NCI-H510A treated with DMSO at 0.1 percent for 48 hours (cell line): ENCODE data around the gene HES7.
"Not testable (repeated sequence)": the region's sequence is repeated elsewhere in the genome, so short reads cannot be mapped to it uniquely, and the experiment has no call there.

Experiments used
- DNase-seq: peaks from one replicate; lab custom pipeline; 2025; lab: John Stamatoyannopoulos, UW

HES7 gene

DNA sequence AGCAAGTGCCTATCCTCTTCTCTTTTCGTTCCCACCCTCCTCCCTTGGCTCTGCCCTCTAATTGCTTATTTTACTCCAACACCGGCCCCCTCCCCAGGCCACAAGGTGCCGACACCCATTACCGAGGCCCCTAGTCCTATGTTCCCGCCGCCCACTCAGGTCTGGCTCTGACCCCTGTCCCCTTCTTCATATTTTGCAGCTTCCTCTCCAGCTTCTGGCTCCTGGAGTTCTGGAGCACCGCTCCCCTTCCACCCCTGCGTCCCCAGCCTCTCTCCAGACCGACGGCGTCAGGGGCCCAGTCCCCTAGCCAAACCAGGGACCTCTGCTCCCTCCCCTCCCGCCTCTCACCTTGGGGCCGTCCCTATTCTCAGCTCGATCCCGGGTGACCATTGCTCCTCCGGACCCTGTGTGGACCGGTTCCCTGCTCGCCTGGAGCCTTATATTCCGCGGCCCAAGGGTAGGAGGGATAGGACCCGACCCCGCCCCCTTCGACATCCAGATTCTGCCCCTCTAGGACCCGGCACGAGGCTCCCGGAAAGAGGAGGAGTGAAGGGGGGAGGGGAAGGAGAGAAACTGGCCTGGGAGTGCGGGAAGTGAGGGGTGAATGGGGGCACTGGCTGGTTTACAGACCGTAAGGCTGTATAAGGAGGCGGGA lies at the start of gene HES7:
Gene HES7 (minus strand): TSS at position 412 of the 655 bp plus-strand sequence. CDS start 22 bp downstream, at position 390.
- DNase-seq = no peak

DNA sequence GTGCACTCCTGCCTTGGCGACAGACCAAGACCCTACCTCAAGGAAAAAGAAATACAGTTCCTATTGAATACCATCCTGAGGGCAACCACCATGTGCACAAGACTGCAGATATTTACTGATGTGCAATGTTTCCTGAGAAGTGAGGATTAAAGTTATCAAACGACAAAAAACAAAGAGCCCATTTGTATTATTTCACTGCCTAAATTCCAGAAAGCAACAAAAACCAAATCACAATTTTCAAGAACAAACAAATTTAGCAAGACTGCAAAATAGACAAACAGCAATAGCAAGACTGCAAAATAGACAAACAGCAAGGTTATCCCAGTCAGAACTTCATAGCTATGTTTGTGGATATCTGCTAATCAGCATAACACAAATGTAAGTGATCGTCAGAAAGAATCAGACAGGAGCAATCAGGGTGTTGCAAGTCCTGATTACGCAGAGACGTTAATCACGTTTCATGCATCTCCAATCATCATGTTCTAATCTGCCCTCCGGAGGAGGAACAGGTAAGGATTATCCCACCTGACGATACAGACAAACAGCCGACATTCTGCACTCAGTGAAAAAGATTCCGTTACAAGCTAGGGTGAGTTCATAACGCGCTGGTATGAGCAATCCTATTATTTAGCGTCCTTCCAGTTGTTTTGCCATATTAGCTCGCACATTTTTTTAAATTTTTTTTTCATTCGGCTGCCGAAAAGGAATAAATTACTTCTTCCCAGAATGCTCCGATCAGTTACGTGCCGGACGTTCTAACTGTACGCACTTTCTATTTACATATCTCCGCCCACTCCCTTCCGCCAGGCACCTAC lies 49.4 kb upstream of the HES7 start:
- DNase-seq = peak; percentile 95

GRCh38 chr17:8170186-8170585 lies 46.3 kb upstream of the HES7 start:
- DNase-seq = not testable (repeated sequence)

GRCh38 chr17:8167526-8167925 lies 43.6 kb upstream of the HES7 start:
- DNase-seq = no peak

GRCh38 chr17:8166731-8167130 lies 42.8 kb upstream of the HES7 start:
- no peak for DNase-seq

GRCh38 chr17:8164815-8165131 lies 40.9 kb upstream of the HES7 start:
- no peak for DNase-seq

- DNase-seq = peak; percentile 21
Observed at GRCh38 chr17:8163978-8164814, 40.3 kb upstream of the HES7 start.

- peak; percentile 35 for DNase-seq
Observed at GRCh38 chr17:8162997-8163977, 39.4 kb upstream of the HES7 start.

- no peak for DNase-seq
Observed at GRCh38 chr17:8162233-8162996, 38.5 kb upstream of the HES7 start, which contains the start of gene VAMP2. TSS of gene VAMP2 (minus strand) at chr17:8162948. CDS start at chr17:8162879, 69 bp downstream.

DNA sequence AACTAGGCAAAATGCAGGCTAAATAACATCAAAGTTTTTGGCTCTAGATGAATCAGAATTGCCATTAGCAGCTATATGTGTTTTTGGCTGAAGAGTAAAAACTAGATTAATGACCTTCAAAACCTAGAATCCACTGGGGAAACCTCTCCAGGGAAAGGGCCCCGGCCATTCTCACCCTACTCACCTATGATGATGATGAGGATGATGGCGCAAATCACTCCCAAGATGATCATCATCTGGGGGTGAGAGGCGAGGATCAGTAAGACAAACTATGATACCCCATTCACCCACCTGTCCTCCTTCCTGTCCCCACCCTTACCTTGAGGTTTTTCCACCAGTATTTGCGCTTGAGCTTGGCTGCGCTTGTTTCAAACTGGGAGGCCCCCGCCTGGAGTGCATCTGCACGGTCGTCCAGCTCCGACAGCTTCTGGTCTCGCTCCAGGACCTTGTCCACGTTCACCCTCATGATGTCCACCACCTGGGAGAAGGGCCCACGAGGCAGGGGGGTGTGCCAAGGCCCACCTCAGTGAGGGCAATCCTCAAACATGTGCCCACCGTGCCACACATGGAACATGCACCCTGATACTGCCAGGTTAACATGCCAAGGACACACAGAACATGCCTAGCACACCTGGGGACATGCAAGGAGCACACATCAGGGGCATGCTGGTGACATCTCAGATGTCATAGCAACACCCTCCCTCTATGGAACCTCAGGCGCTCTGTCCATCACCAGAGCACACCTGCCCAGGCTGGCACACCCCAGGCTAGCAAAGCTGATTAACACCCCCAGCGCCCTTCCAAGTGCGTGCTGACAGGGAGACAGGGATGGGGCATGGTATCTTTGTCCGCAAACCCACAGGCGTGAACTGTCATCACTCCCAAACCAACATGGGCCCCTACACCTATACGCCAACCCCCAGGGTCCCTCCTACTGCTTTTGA lies 37.7 kb upstream of the HES7 start:
- DNase-seq = no peak

DNA sequence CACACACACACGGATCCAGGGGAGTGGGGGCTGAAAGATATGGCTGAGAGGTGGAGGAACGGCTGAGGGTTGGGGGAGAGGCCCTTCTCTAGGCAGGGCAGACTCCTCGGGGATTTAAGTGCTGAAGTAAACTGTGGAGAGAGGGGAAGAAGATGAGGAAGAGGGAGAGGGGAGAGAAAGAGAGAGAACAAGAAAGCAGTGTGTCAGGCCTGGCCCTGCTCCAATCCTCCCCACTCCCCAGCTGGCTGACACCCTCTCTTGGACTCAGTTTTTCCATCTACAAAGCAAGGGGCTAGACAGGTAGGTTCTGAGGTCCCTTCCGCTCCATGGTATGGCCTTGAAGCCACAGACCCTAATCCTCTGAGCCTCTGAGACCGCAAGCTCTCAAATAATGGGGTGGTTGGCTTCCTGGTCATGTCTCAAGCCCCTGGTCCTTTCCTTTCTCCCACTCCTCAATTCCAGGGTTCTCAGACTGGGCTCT lies 36.9 kb upstream of the HES7 start:
- no peak for DNase-seq

GRCh38 chr17:8160224-8160577 lies 36.3 kb upstream of the HES7 start:
- no peak for DNase-seq

DNA sequence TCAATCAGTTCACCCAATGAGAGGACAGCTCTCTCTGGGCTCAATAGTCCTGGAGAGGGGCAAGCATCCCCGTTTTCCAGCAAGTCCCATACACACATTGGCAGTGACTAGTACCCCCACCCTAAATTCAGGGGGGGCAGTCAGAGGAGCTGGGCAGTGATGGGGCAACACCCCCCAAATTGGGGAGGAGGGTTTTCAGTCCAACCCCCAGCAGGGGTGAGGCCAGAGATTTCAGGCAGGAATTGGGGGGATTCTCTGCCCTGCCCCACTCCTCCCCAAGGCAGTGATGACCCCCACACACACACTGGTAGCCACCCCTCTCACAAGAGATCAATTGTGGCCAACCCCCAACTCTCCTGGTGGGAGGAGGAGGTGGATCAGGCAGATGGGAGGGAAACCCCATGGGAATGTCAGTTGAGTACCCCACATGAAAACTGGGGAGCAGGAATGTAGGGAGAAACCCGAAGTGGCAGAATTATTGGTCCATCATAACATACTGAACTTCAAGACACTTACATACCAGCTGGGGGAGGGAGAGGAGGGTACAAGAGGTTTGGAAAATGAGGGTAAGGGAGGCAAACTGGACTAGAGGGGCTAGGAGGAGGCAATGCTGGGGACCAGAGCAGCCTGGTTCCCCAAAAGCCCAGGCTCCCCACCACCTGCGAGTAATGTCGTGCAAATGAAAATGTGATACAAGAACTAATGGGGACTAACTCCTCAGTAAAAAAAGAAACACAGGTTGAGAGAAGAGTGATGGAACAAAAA lies 35.7 kb upstream of the HES7 start:
- no peak for DNase-seq

GRCh38 chr17:8159032-8159400 lies 35.1 kb upstream of the HES7 start:
- DNase-seq = no peak

DNA sequence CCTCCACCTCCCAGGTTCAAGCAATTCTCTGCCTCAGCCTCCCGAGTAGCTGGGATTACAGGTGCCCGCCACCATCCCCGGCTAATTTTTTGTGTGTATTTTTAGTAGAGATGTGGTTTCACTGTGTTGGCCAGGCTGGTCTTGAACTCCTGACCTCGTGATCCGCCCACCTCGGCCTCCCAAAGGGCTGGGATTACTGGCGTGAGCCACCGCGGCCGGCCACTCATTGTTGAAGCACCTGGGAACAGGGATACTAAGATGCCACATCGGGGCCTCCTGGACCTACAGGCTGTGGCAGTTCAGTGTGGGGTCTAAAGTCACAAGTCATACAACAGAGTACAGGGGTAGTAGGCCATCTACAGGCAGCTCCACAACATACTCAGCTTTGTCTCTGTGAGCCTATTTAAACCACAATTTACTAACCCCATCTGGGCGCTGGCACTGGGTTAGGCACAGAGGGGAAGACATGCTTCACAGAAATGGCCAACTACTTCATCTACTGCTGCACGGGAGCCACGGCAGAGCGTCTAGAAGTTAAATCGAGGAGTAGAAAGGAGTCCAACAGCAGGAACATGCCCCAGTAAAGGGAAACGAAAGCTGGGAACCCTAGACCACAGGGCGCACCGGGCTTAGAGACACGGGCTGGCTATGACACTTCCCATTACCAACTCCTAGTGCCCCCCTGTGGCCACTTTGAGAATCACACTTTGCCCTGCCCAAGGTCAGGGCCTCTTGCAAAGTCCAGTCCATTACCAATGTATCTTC lies 34.5 kb upstream of the HES7 start:
- DNase-seq = peak; percentile 56

DNA sequence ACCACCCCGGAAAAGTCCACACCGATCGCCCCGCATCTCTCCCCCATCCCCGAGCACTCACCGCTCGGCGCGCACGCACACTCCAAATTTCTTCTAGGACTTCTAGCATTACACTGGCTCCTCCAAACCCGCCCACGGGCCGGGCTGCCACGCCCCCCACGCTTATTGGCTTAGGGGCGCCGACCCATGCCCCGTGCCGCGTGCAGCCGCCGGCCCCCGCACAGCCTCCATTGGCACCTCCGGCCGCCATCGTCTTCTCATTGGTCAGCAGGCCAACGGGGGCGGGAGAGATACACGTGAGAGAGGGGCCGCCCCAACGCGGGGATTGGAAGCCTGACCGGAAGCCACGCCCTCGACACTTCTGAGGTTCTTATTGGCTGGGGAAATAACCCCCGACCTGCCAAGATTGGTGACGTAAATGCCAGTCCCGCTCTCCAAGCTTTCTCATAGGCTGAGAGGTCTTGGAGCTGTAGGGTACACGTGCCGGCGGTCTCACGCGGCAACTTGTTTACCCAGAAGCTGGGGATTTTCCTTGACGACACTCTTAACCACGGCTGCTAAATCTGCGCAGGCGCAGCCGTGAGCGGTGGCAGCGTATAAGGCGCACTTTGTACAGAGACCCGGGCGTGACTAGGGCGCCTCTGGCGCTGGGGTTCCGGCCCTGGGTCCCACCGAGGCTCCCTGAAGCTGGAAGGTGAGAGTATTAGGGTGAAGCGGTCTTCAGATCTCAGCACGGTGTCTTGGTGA lies 32.5 kb upstream of the HES7 start:
- DNase-seq = peak; percentile 98

GRCh38 chr17:8155996-8156245 lies 32.0 kb upstream of the HES7 start:
- no peak for DNase-seq
